OCI-LY3 (cell line): ENCODE data around the gene SDHAF2.

Experiments used
- H2AFZ ChIP-seq: fragments of 200-600, 300-600 bp; shearing (Covaris generic); 2 replicates; pipeline ENCODE4 v1.6.0; 2014; ENCODE audit warnings: antibody characterized with exemption, low read depth, low read length
- H3K27ac ChIP-seq: fragments of 200-600, 300-600 bp; sonication (generic); 2 replicates; pipeline ENCODE4 v1.5.1; 2014; ENCODE audit warnings: mild to moderate bottlenecking, low read length, moderate library complexity, mixed read lengths
- H3K27me3 ChIP-seq: fragments of 200-600, 300-600 bp; sonication (generic); 2 replicates; pipeline ENCODE4 v1.6.1; 2014; ENCODE audit warnings: low read depth, low read length, mixed read lengths
- H3K36me3 ChIP-seq: fragments of 200-600, 300-600 bp; sonication (generic); replicated peaks from 2 replicates; pipeline ENCODE3; 2014; ENCODE audit warnings: low read depth, low read length, mixed read lengths
- H3K4me1 ChIP-seq: fragments of 300-600, 200-600 bp; sonication (generic); 2 replicates; pipeline ENCODE4 v1.6.1; 2014; ENCODE audit warnings: low read length, mixed read lengths
- H3K4me2 ChIP-seq: fragments of 200-600, 300-600 bp; sonication (generic); 2 replicates; pipeline ENCODE4 v1.6.1; 2014; ENCODE audit warnings: low read length, mixed read lengths
- H3K4me3 ChIP-seq: fragments of 300-600, 200-600 bp; sonication (generic); 2 replicates; pipeline ENCODE4 v1.5.1; 2014; ENCODE audit warnings: antibody characterized with exemption, mild to moderate bottlenecking, low read length, moderate library complexity
- H3K79me2 ChIP-seq: fragments of 300-600, 200-600 bp; shearing (Covaris generic); 2 replicates; pipeline ENCODE4 v1.6.1; 2014; ENCODE audit warnings: mild to moderate bottlenecking, low read length, mixed read lengths
- H3K9ac ChIP-seq: fragments of 300-600, 200-600 bp; shearing (Covaris generic); 2 replicates; pipeline ENCODE4 v1.6.0; 2014; ENCODE audit warnings: mild to moderate bottlenecking, low read length, moderate library complexity
- H3K9me3 ChIP-seq: fragments of 200-600, 300-600 bp; shearing (Covaris generic); 2 replicates; pipeline ENCODE4 v1.6.1; 2014; ENCODE audit warnings: low read length, mixed read lengths; ENCODE audit not compliant: insufficient read depth
- H4K20me1 ChIP-seq: fragments of 200-600, 300-600 bp; sonication (generic); 2 replicates; pipeline ENCODE4 v1.6.1; 2016; ENCODE audit warnings: low read length, mixed read lengths; ENCODE audit not compliant: insufficient read depth
- CTCF ChIP-seq: fragments of 200-600, 300-600 bp; sonication (generic); IDR thresholded peaks from 2 replicates; pipeline ENCODE4 v1.5.1; 2014; ENCODE audit warnings: antibody characterized with exemption, low read length, low read depth
- EZH2phosphoT487 ChIP-seq: fragments of 200-600 bp; shearing (Covaris generic); IDR thresholded peaks from 2 replicates; pipeline ENCODE4 v1.6.1; 2018; ENCODE audit warnings: antibody characterized with exemption, mixed run types, low read depth

Gene SDHAF2

GRCh38 chr11:61489833-61490721, 60.2 kb downstream of the SDHAF2 start:
- no peak overlapping the region for H3K4me3 ChIP-seq
- H2AFZ ChIP-seq: no peak overlapping the region
- H3K9ac ChIP-seq: no peak overlapping the region
- H3K4me2 ChIP-seq: no peak overlapping the region
- H3K36me3 ChIP-seq: no peaks in the 10 kb centered on the region
- no peaks in the 10 kb centered on the region for H3K4me1 ChIP-seq
- no peaks in the 10 kb centered on the region for H4K20me1 ChIP-seq
- no peak overlapping the region for H3K27ac ChIP-seq
- H3K79me2 ChIP-seq: no peaks in the 10 kb centered on the region
- TF ChIP-seq CTCF (no peak), EZH2phosphoT487 (no peak)
- no peaks in the 10 kb centered on the region for H3K27me3 ChIP-seq
- no peaks in the 10 kb centered on the region for H3K9me3 ChIP-seq

DNA sequence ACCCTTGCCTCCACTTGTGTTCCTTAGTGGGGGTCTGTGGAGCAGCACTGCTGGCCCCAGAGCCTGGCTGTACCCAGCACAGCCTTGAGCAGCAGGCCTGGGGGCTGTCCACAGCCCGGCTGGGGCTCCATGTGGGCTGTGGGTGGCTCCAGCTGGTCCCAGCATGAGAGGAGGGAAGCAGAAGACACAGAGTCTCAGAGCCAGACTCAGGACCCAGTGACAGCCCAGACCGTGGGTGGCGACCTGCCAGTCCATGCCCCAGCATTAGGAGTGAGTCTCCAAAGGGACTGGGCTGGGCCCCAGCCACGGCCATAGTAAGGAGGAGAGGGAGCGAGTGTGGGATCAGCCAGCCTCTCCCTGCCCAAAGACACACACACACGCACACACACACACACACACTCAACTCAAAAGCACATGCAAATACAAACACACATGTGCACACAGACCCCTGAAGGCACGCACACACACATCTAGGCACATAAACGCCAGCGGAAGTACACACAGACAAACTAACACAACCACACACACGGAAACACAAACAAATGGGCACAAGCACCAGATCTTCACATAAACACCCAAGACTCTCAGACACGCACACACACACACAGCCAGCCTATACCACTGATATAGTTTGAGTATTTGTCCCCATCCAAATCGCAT, 61.9 kb downstream of the SDHAF2 start:
- no peak overlapping the region for H3K4me2 ChIP-seq
- H3K4me1 ChIP-seq: no peaks in the 10 kb centered on the region
- H3K27ac ChIP-seq: no peak overlapping the region
- peaks cover 3% of the 10 kb centered on the region for H3K36me3 ChIP-seq
- no peaks in the 10 kb centered on the region for H3K27me3 ChIP-seq
- no peak for TF ChIP-seq EZH2phosphoT487
- no peak for TF ChIP-seq CTCF
- H3K4me3 ChIP-seq: no peak overlapping the region
- H3K9me3 ChIP-seq: no peaks in the 10 kb centered on the region
- H4K20me1 ChIP-seq: no peaks in the 10 kb centered on the region
- no peak overlapping the region for H3K9ac ChIP-seq
- H3K79me2 ChIP-seq: no peaks in the 10 kb centered on the region
- no peak overlapping the region for H2AFZ ChIP-seq

- no peak overlapping the region for H3K27ac ChIP-seq
- no peak overlapping the region for H3K4me3 ChIP-seq
- no peak for TF ChIP-seq CTCF
- peaks cover 11% of the 10 kb centered on the region for H3K79me2 ChIP-seq
- no peaks in the 10 kb centered on the region for H3K27me3 ChIP-seq
- H3K4me2 ChIP-seq: no peak overlapping the region
- no peaks in the 10 kb centered on the region for H3K9me3 ChIP-seq
- no peak overlapping the region for H3K9ac ChIP-seq
- H4K20me1 ChIP-seq: no peaks in the 10 kb centered on the region
- H3K4me1 ChIP-seq: peaks cover 12% of the 10 kb centered on the region
- no peak overlapping the region for H2AFZ ChIP-seq
- H3K36me3 ChIP-seq: peaks cover 10% of the 10 kb centered on the region
These were observed 64.5 kb downstream of the SDHAF2 start for GRCh38 chr11:61494381-61494961.
